HCT116 (cell line): ENCODE results near the gene EIPR1. TPM values are rescaled to one million over a fixed set of nuclear protein-coding genes. Genes with fewer than 3 reads are reported as not detected.

ENCODE experiments used
- ATAC-seq: fragments of 200-7000 bp; cut with Tn5 transposase; 2 replicates; pipeline ENCODE4 v1.9.1; 2020; ENCODE audit warnings: mild to moderate bottlenecking, moderate library complexity
- BruUV-seq: library from RNA; stranded (reverse); fragments of 400-500 nt; replicated peaks from 2 replicates; lab custom pipeline; 2021; lab: Mats Ljungman, UMichigan
- CTCF ChIA-PET: fragments of 300-600 bp; sonication (Branson Sonifier 250); formaldehyde crosslinking; loops from one replicate; lab custom pipeline; 2021; ENCODE audit warnings: antibody characterized with exemption; lab: Charles Lee
- POLR2A ChIA-PET: fragments of 300-600, 350-600 bp; sonication (Branson Sonifier 250); formaldehyde crosslinking; loops from one replicate; lab custom pipeline; 2021; ENCODE audit warnings: antibody characterized with exemption; lab: Charles Lee
- RAD21 ChIA-PET, 2 experiments: fragments of 300-600 bp; sonication (Branson Sonifier 250); formaldehyde crosslinking; loops; one replicate each; lab custom pipeline; 2023; ENCODE audit warnings: low total read pairs in 2 of 2; ENCODE audit not compliant: uncharacterized antibody in 2 of 2, unreplicated experiment in 2 of 2, low non-redundant PET in 1 of 2; lab: Charles Lee
- DNase-seq: peaks from one replicate; pipeline ENCODE4 v3.0.0-alpha.2; 2010; ENCODE audit warnings: low read depth, low spot score
- H2AFZ ChIP-seq: fragments of 200-600 bp; shearing (Covaris generic), sonication (generic); 2 replicates; pipeline ENCODE4 v1.6.1; 2017; ENCODE audit warnings: low read depth, mixed run types, mixed read lengths, antibody characterized with exemption, low read length; ENCODE audit not compliant: poor library complexity, severe bottlenecking
- H3K27ac ChIP-seq: 2 replicates; pipeline ENCODE4 v1.5.1; 2012; ENCODE audit warnings: low read depth, low read length
- H3K27me3 ChIP-seq: fragments of 200-600 bp; sonication (generic); 2 replicates; pipeline ENCODE4 v1.6.1; 2016; ENCODE audit warnings: mixed run types, low read length, mixed read lengths; ENCODE audit not compliant: insufficient read depth
- H3K36me3 ChIP-seq, 2 experiments: fragments of 200-500 bp in 1 of 2; fragments of 200-600 bp in 1 of 2; sonication (Bioruptor generic) in 1 of 2; sonication (generic) in 1 of 2; 2 replicates each; pipeline versions ENCODE4 v1.5.1 to v1.6.1; 2014 to 2016; ENCODE audit warnings: low read length in 2 of 2, inconsistent platforms in 1 of 2, mixed read lengths in 1 of 2, mixed run types in 1 of 2; ENCODE audit not compliant: insufficient read depth in 2 of 2, control insufficient read depth in 1 of 2
- H3K4me1 ChIP-seq, 2 experiments: fragments of 200-600 bp in 1 of 2; sonication (generic) in 1 of 2; 2 replicates each; pipeline versions ENCODE4 v1.5.1 to v1.6.1; 2012 to 2017; ENCODE audit warnings: low read length in 2 of 2, inconsistent platforms in 1 of 2, mild to moderate bottlenecking in 1 of 2, mixed read lengths in 1 of 2, mixed run types in 1 of 2, moderate library complexity in 1 of 2; ENCODE audit not compliant: insufficient read depth in 2 of 2, control insufficient read depth in 1 of 2
- H3K4me2 ChIP-seq: fragments of 200-600 bp; sonication (generic); 2 replicates; pipeline ENCODE4 v1.6.1; 2017; ENCODE audit warnings: mixed run types, low read length, mixed read lengths
- H3K4me3 ChIP-seq, 2 experiments: fragments of 200-600 bp in 1 of 2; sonication (generic) in 1 of 2; replicated peaks in 1 of 2; 2 replicates each; pipeline ENCODE4 v1.5.1; 2011 to 2016; ENCODE audit warnings: low read length in 2 of 2, control low read depth in 1 of 2, low read depth in 1 of 2, mild to moderate bottlenecking in 1 of 2, mixed read lengths in 1 of 2, mixed run types in 1 of 2
- H3K79me2 ChIP-seq: fragments of 200-600 bp; sonication (generic); 2 replicates; pipeline ENCODE4 v1.6.1; 2017; ENCODE audit warnings: mild to moderate bottlenecking, mixed run types, low read length, moderate library complexity, mixed read lengths; ENCODE audit not compliant: insufficient read depth
- H3K9ac ChIP-seq: fragments of 200-600 bp; sonication (generic); 2 replicates; pipeline ENCODE4 v1.6.1; 2016; ENCODE audit warnings: low read length, mixed read lengths
- H3K9me2 ChIP-seq: fragments of 200-600 bp; sonication (generic), shearing (Covaris generic); 2 replicates; pipeline ENCODE4 v1.6.1; 2017; ENCODE audit warnings: mixed run types, mild to moderate bottlenecking, moderate library complexity; ENCODE audit not compliant: insufficient read depth
- H3K9me3 ChIP-seq, 2 experiments: fragments of 200-500 bp in 1 of 2; fragments of 200-600 bp in 1 of 2; sonication (Bioruptor generic) in 1 of 2; sonication (generic) in 1 of 2; 2 replicates each; pipeline ENCODE4 v1.6.1; 2014 to 2017; ENCODE audit warnings: low read length in 2 of 2, mixed read lengths in 2 of 2, inconsistent platforms in 1 of 2, low read depth in 1 of 2, mild to moderate bottlenecking in 1 of 2, mixed run types in 1 of 2, moderate library complexity in 1 of 2; ENCODE audit not compliant: control insufficient read depth in 1 of 2, insufficient read depth in 1 of 2
- H4K20me1 ChIP-seq: fragments of 200-600 bp; sonication (generic), shearing (Covaris generic); 2 replicates; pipeline ENCODE4 v1.6.1; 2017; ENCODE audit warnings: mixed run types, mild to moderate bottlenecking, moderate library complexity; ENCODE audit not compliant: insufficient read depth
- CBX3 ChIP-seq: IDR thresholded peaks from 2 replicates; pipeline ENCODE4 v1.6.1; 2012; ENCODE audit warnings: low read depth
- CEBPB ChIP-seq: IDR thresholded peaks from 2 replicates; pipeline ENCODE4 v1.6.1; 2012; ENCODE audit warnings: low read depth
- EZH2 ChIP-seq: fragments of 200-600 bp; sonication (generic); IDR thresholded peaks from 2 replicates; pipeline ENCODE4 v1.6.1; 2017; ENCODE audit warnings: antibody characterized with exemption, mixed run types
- EZH2phosphoT487 ChIP-seq: fragments of 200-600 bp; IDR thresholded peaks from 2 replicates; pipeline ENCODE4 v1.6.1; 2018; ENCODE audit warnings: antibody characterized with exemption, borderline replicate concordance
- FOSL1 ChIP-seq: IDR thresholded peaks from 2 replicates; pipeline ENCODE4 v1.6.1; 2012; ENCODE audit warnings: low read depth
- JUND ChIP-seq: IDR thresholded peaks from 2 replicates; pipeline ENCODE4 v1.6.1; 2012
- RAD21 ChIP-seq: IDR thresholded peaks from 2 replicates; pipeline ENCODE4 v1.6.1; 2012; ENCODE audit warnings: low read depth, mild to moderate bottlenecking
- TCF7L2 ChIP-seq: IDR thresholded peaks from 2 replicates; pipeline ENCODE4 v1.7.0; 2011; ENCODE audit warnings: borderline replicate concordance, inconsistent platforms; ENCODE audit not compliant: insufficient read depth, insufficient read length; ENCODE audit errors: extremely low read depth
- YY1 ChIP-seq: IDR thresholded peaks from 2 replicates; pipeline ENCODE4 v1.6.1; 2011; ENCODE audit warnings: low read length, low read depth, moderate library complexity, mild to moderate bottlenecking; ENCODE audit not compliant: insufficient replicate concordance; ENCODE audit errors: extremely low read depth
- ZFX ChIP-seq: fragments of 450-650 bp; IDR thresholded peaks from 2 replicates; pipeline ENCODE4 v1.6.1; 2017
- ZNF274 ChIP-seq: fragments of 200-500 bp; sonication (Bioruptor generic); IDR thresholded peaks from 2 replicates; pipeline ENCODE4 v1.6.1; 2014; ENCODE audit warnings: mild to moderate bottlenecking, low read depth, low read length, inconsistent platforms
- intact Hi-C: fragments of 100-400 bp; cut with micrococcal nuclease; formaldehyde crosslinking; loops from 2 replicates; pipeline ENCODE4 v1.10.0; 2022
- total RNA-seq: library from RNA; stranded (reverse); gene quantifications from one replicate; pipeline ENCODE4 v1.2.1, GENCODE V29; 2021; ENCODE audit not compliant: unreplicated experiment
- TF ChIP-seq, protein P1 (sequence below): IDR thresholded peaks from 2 replicates; pipeline ENCODE4 v1.6.1; 2011; ENCODE audit warnings: mild to moderate bottlenecking, low read length, moderate library complexity; ENCODE audit not compliant: insufficient replicate concordance; ENCODE audit errors: extremely low read depth
- TF ChIP-seq, protein P2 (sequence below), 3 experiments: fragments of 200-600 bp in 1 of 3; sonication (generic) in 1 of 3; IDR thresholded peaks in 2 of 3; conservative IDR thresholded peaks in 1 of 3; 2 replicates each; pipeline ENCODE4 v1.5.1; 2012 to 2017; ENCODE audit warnings: low read depth in 2 of 3, low read length in 2 of 3, antibody characterized with exemption in 1 of 3, borderline replicate concordance in 1 of 3, control low read depth in 1 of 3, mild to moderate bottlenecking in 1 of 3, mixed read lengths in 1 of 3, mixed run types in 1 of 3, moderate library complexity in 1 of 3; ENCODE audit not compliant: insufficient read depth in 1 of 3
- TF ChIP-seq, protein P3 (sequence below): IDR thresholded peaks from 2 replicates; pipeline ENCODE4 v1.6.1; 2012

The EIPR1 gene
- total RNA-seq, 1 experiment from 2014 or later = 36.9 TPM

DNA sequence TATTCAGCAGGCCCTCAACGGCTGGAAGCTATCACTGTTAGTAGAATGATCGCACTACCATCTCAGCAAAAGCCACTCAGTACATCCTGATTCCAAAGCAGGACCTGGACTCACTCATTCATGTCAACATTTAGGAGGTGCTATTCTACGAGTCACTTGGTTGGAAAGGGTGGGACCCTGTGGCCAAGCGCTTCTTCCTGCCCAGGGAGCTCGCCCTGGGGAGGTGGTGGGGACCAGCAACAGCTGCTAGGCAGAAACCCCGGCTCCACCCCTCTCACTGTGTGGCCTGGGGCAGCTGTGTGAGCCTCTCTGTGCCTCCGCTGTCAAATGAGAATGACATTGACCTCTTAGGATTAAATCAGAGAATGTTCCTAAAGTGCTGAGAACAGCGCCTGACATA, 231.4 kb downstream of the EIPR1 start:
- ATAC-seq = no peak
- no peaks in the 10 kb centered on the region for H3K36me3 ChIP-seq
- no peak overlapping the region for H3K4me2 ChIP-seq
- H3K79me2 ChIP-seq = no peaks in the 10 kb centered on the region
- peaks cover 0 to 2% of the 10 kb centered on the region in 2 experiments; a peak in 1 of 4 replicates for H3K4me1 ChIP-seq
- RAD21 ChIA-PET = no interaction called here
- H3K9me2 ChIP-seq = no peaks in the 10 kb centered on the region
- H2AFZ ChIP-seq = no peak overlapping the region
- H3K27me3 ChIP-seq = no peaks in the 10 kb centered on the region
- no peak for DNase-seq
- POLR2A ChIA-PET = no interaction called here
- TF ChIP-seq, protein P1, sequence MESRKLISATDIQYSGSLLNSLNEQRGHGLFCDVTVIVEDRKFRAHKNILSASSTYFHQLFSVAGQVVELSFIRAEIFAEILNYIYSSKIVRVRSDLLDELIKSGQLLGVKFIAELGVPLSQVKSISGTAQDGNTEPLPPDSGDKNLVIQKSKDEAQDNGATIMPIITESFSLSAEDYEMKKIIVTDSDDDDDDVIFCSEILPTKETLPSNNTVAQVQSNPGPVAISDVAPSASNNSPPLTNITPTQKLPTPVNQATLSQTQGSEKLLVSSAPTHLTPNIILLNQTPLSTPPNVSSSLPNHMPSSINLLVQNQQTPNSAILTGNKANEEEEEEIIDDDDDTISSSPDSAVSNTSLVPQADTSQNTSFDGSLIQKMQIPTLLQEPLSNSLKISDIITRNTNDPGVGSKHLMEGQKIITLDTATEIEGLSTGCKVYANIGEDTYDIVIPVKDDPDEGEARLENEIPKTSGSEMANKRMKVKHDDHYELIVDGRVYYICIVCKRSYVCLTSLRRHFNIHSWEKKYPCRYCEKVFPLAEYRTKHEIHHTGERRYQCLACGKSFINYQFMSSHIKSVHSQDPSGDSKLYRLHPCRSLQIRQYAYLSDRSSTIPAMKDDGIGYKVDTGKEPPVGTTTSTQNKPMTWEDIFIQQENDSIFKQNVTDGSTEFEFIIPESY = no peak
- TF ChIP-seq JUND (no peak), ZFX (no peak), CEBPB (no peak), RAD21 (no peak), EZH2 (no peak), YY1 (no peak), TCF7L2 (no peak), EZH2phosphoT487 (no peak), ZNF274 (no peak), CBX3 (no peak), FOSL1 (no peak)
- TF ChIP-seq, protein P2, sequence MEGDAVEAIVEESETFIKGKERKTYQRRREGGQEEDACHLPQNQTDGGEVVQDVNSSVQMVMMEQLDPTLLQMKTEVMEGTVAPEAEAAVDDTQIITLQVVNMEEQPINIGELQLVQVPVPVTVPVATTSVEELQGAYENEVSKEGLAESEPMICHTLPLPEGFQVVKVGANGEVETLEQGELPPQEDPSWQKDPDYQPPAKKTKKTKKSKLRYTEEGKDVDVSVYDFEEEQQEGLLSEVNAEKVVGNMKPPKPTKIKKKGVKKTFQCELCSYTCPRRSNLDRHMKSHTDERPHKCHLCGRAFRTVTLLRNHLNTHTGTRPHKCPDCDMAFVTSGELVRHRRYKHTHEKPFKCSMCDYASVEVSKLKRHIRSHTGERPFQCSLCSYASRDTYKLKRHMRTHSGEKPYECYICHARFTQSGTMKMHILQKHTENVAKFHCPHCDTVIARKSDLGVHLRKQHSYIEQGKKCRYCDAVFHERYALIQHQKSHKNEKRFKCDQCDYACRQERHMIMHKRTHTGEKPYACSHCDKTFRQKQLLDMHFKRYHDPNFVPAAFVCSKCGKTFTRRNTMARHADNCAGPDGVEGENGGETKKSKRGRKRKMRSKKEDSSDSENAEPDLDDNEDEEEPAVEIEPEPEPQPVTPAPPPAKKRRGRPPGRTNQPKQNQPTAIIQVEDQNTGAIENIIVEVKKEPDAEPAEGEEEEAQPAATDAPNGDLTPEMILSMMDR (IDR thresholded peaks at IDR 0.05 in 2 of 3, conservative IDR thresholded peaks at IDR 0.05 in 1 of 3; ENCODE audit: borderline replicate concordance in 1 of 3, insufficient read depth in 1 of 3, low read depth in 2 of 3, low read length in 2 of 3) = no peak
- TF ChIP-seq, protein P3, sequence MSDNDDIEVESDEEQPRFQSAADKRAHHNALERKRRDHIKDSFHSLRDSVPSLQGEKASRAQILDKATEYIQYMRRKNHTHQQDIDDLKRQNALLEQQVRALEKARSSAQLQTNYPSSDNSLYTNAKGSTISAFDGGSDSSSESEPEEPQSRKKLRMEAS = no peak
- BruUV-seq = no TSS peak
- no peak overlapping the region for H3K9ac ChIP-seq
- H3K4me3 ChIP-seq = no peak overlapping the region
- no peaks in the 10 kb centered on the region; a peak in 1 of 4 replicates for H3K9me3 ChIP-seq
- no peak overlapping the region for H3K27ac ChIP-seq
- intact Hi-C loops = no loop called here
- CTCF ChIA-PET = no interaction called here
- no peaks in the 10 kb centered on the region for H4K20me1 ChIP-seq
